Measurements from ENCODE around the gene DOC2B. TPM values are rescaled to one million over a fixed set of nuclear protein-coding genes. Genes with fewer than 3 reads are reported as not detected.
"Not testable (repeated sequence)": the region's sequence is repeated elsewhere in the genome, so short reads cannot be mapped to it uniquely, and the experiment has no call there.

The DOC2B gene
- polyA plus RNA-seq, 4 donors, result 54.8 to 99.1 (median 80.3) TPM

- DNase-seq (ENCODE audit: low read depth in 4 of 4, low spot score in 2 of 4), result no peak
Measured at GRCh38 chr17:213286-214105, 32.0 kb upstream of the DOC2B start.

GRCh38 chr17:210402-210801 lies 29.0 kb upstream of the DOC2B start:
- DNase-seq (ENCODE audit: low read depth in 4 of 4, low spot score in 2 of 4), result no peak

GRCh38 chr17:208429-208828 lies 27.0 kb upstream of the DOC2B start:
- no peak for DNase-seq (ENCODE audit: low read depth in 4 of 4, low spot score in 2 of 4)

- DNase-seq (ENCODE audit: low read depth in 4 of 4, low spot score in 2 of 4), result no peak
Measured at GRCh38 chr17:207775-208174, 26.3 kb upstream of the DOC2B start.

- DNase-seq (ENCODE audit: low read depth in 4 of 4, low spot score in 2 of 4), result no peak
Measured at GRCh38 chr17:206941-207560, 25.6 kb upstream of the DOC2B start.

- DNase-seq (ENCODE audit: low read depth in 4 of 4, low spot score in 2 of 4), result not testable (repeated sequence)
Measured at GRCh38 chr17:206484-206883, 25.0 kb upstream of the DOC2B start.

GRCh38 chr17:205817-206216 lies 24.4 kb upstream of the DOC2B start:
- no peak for DNase-seq (ENCODE audit: low read depth in 4 of 4, low spot score in 2 of 4)

GRCh38 chr17:205148-205669 lies 23.8 kb upstream of the DOC2B start:
- no peak for DNase-seq (ENCODE audit: low read depth in 4 of 4, low spot score in 2 of 4)

GRCh38 chr17:204427-205147 lies 23.1 kb upstream of the DOC2B start:
- no peak for DNase-seq (ENCODE audit: low read depth in 4 of 4, low spot score in 2 of 4)

GRCh38 chr17:202501-202951 lies 21.1 kb upstream of the DOC2B start:
- no peak for DNase-seq (ENCODE audit: low read depth in 4 of 4, low spot score in 2 of 4)

- not testable (repeated sequence) for DNase-seq (ENCODE audit: low read depth in 4 of 4, low spot score in 2 of 4)
Measured at GRCh38 chr17:201736-202135, 20.3 kb upstream of the DOC2B start.

- DNase-seq (ENCODE audit: low read depth in 4 of 4, low spot score in 2 of 4), result not testable (repeated sequence)
Measured at GRCh38 chr17:201257-201656, 19.8 kb upstream of the DOC2B start.

GRCh38 chr17:200586-200985 lies 19.1 kb upstream of the DOC2B start:
- no peak for DNase-seq (ENCODE audit: low read depth in 4 of 4, low spot score in 2 of 4)

GRCh38 chr17:199806-200545 lies 18.5 kb upstream of the DOC2B start:
- DNase-seq (ENCODE audit: low read depth in 4 of 4, low spot score in 2 of 4), result no peak

- no peak for DNase-seq (ENCODE audit: low read depth in 4 of 4, low spot score in 2 of 4)
Measured at GRCh38 chr17:199191-199604, 17.7 kb upstream of the DOC2B start.

GRCh38 chr17:198225-198624 lies 16.8 kb upstream of the DOC2B start:
- not testable (repeated sequence) for DNase-seq (ENCODE audit: low read depth in 4 of 4, low spot score in 2 of 4)

- no peak for DNase-seq (ENCODE audit: low read depth in 4 of 4, low spot score in 2 of 4)
Measured at GRCh38 chr17:197352-197751, 15.9 kb upstream of the DOC2B start.

- no peak for DNase-seq (ENCODE audit: low read depth in 4 of 4, low spot score in 2 of 4)
Measured at GRCh38 chr17:194828-195602, 13.6 kb upstream of the DOC2B start.

Data from left renal cortex interstitium (tissue), 4 donors.